ENCODE results near the gene CCDC47.

CCDC47 gene

GRCh38 chr17:63718988-63719387, 54.4 kb downstream of the CCDC47 start:
- DNase-seq, result no peak

- DNase-seq, result no peak
Observed at GRCh38 chr17:63716426-63716825, 57.0 kb downstream of the CCDC47 start.

GRCh38 chr17:63714550-63715277, 58.7 kb downstream of the CCDC47 start:
- DNase-seq, result no peak

- DNase-seq, result no peak
Observed at GRCh38 chr17:63709110-63709509, 64.3 kb downstream of the CCDC47 start.

- peak; percentile 20 to 50 for DNase-seq
Observed at GRCh38 chr17:63707151-63707550, 66.2 kb downstream of the CCDC47 start.

- peak in 1 of 2 donors; percentile 34 for DNase-seq
Observed at GRCh38 chr17:63706336-63707082, 66.9 kb downstream of the CCDC47 start.

- DNase-seq, result no peak
Observed at GRCh38 chr17:63705657-63706056, 67.7 kb downstream of the CCDC47 start.

- no peak for DNase-seq
Observed at GRCh38 chr17:63704836-63705235, 68.6 kb downstream of the CCDC47 start.

- no peak for DNase-seq
Observed at GRCh38 chr17:63704259-63704576, 69.2 kb downstream of the CCDC47 start.

- no peak for DNase-seq
Observed at GRCh38 chr17:63703556-63704258, 69.7 kb downstream of the CCDC47 start.

GRCh38 chr17:63703029-63703428, 70.4 kb downstream of the CCDC47 start:
- DNase-seq, result no peak

GRCh38 chr17:63702721-63703015, 70.7 kb downstream of the CCDC47 start:
- no peak for DNase-seq

GRCh38 chr17:63701868-63702720, 71.3 kb downstream of the CCDC47 start:
- DNase-seq, result peak; percentile 81 to 84

GRCh38 chr17:63701456-63701820, 72.0 kb downstream of the CCDC47 start:
- DNase-seq, result no peak

GRCh38 chr17:63700528-63701455, 72.6 kb downstream of the CCDC47 start:
- DNase-seq, result peak; percentile 55 to 59

GRCh38 chr17:63699638-63700527, 73.5 kb downstream of the CCDC47 start, which contains the start of gene LIMD2:
LIMD2 (minus strand) TSS chr17:63700125; CDS start chr17:63699298, 827 bp downstream.
- DNase-seq, result peak; percentile 88 to 91

GRCh38 chr17:63698886-63699637, 74.3 kb downstream of the CCDC47 start:
- peak; percentile 93 to 95 for DNase-seq

GRCh38 chr17:63698381-63698885, 75.0 kb downstream of the CCDC47 start:
- peak in 1 of 2 donors; percentile 22 for DNase-seq
